ENCODE measurements around the gene REXO1. TPM values are rescaled to one million over a fixed set of nuclear protein-coding genes. Genes with fewer than 3 reads are reported as not detected.

The REXO1 gene
- total RNA-seq, 1 experiment from 2014 or later = 56.8 TPM

GRCh38 chr19:1858412-1859081, 10.3 kb upstream of the REXO1 start:
- Histone ChIP-seq H2AFZ (ENCODE audit: low read length) (no peak overlapping the region), H3K4ac (ENCODE audit: low read depth, low read length) (no peak overlapping the region), H2BK15ac (ENCODE audit: low read depth, low read length) (no peak overlapping the region), H3K56ac (ENCODE audit: insufficient read length, low read depth, low read length) (no peak overlapping the region), H3K4me1 (ENCODE audit: insufficient read depth, low read length) (peaks cover 7% of the 10 kb centered on the region; the same call in 1 of the 2 replicates), H3K27ac (ENCODE audit: insufficient read length, low read depth, low read length) (no peak overlapping the region), H4K20me1 (ENCODE audit: control insufficient read depth, insufficient read depth, insufficient read length) (no peaks in the 10 kb centered on the region), H4K91ac (ENCODE audit: insufficient read length, low read depth, low read length) (no peak overlapping the region), H2BK12ac (ENCODE audit: insufficient read length, low read depth, low read length) (no peak overlapping the region), H3K23ac (ENCODE audit: insufficient read length, low read depth, low read length) (no peak overlapping the region), H3K27me3 (ENCODE audit: insufficient read depth, low read length) (no peaks in the 10 kb centered on the region; the same call in 1 of the 2 replicates), H3K4me2 (ENCODE audit: insufficient read depth, insufficient read length, low read length) (no peak overlapping the region), H3K9ac (ENCODE audit: extremely low read depth, insufficient read length, low read length) (no peak overlapping the region), H2BK5ac (ENCODE audit: insufficient read length, low read length) (no peak overlapping the region), H3K23me2 (ENCODE audit: insufficient read length, low read depth, low read length, poor library complexity, severe bottlenecking) (peaks cover 20% of the 10 kb centered on the region), H4K5ac (ENCODE audit: insufficient read length, low read depth, low read length) (no peak overlapping the region), H3K79me2 (ENCODE audit: insufficient read depth, low read length) (peaks cover 36% of the 10 kb centered on the region; the same call in 1 of the 2 replicates), H3K79me1 (ENCODE audit: insufficient read depth, low read depth, low read length, poor library complexity, severe bottlenecking) (peaks cover 11% of the 10 kb centered on the region), H2AK5ac (ENCODE audit: insufficient read length, low read length) (no peak overlapping the region), H2BK120ac (ENCODE audit: low read depth, low read length, poor library complexity, severe bottlenecking) (no peak overlapping the region), H3K9me3 (ENCODE audit: control insufficient read depth, low read depth, low read length) (no peaks in the 10 kb centered on the region), H2BK20ac (ENCODE audit: low read depth, low read length, poor library complexity, severe bottlenecking) (no peak overlapping the region), H4K8ac (replicated peaks; ENCODE audit: insufficient read length, low read depth, low read length) (no peak overlapping the region), H3K14ac (ENCODE audit: insufficient read depth, low read length) (no peak overlapping the region; the same call in 1 of the 2 replicates), H3K18ac (ENCODE audit: insufficient read length, low read depth, low read length) (no peak overlapping the region), H3T11ph (ENCODE audit: low read length) (no peak overlapping the region)
- peaks cover 39 to 65% of the 10 kb centered on the region in 2 experiments for H3K4me1 Mint-ChIP-seq
- no peak for DNase-seq
- peak overlapping the region in 1 of 2 experiments; percentile 56; a peak in 2 of 5 replicates for H3K4me3 Mint-ChIP-seq
- H3K9me3 Mint-ChIP-seq = no peaks in the 10 kb centered on the region; a peak in 1 of 5 replicates
- no CpG with 5 or more reads among the region's 10 CpGs for WGBS (ENCODE audit: extremely low coverage, insufficient read length, low lambda C conversion rate)
- H3K36me3 Mint-ChIP-seq (ENCODE audit: insufficient read depth in 1 of 3, low read depth in 3 of 3) = no peaks in the 10 kb centered on the region
- H3K27me3 Mint-ChIP-seq (ENCODE audit: low read depth) = peaks cover 6% of the 10 kb centered on the region
- no peak for TF ChIP-seq CTCF (conservative IDR thresholded peaks at IDR 0.05)
- no peak overlapping the region for H3K27ac Mint-ChIP-seq
